Activated T-cell treated with anti-CD3 and anti-CD28 coated beads, Interleukin-2, amount 50 U/mL, for 4 hours (primary cell): Measurements from ENCODE around the gene PPCS. TPM values are rescaled to one million over a fixed set of nuclear protein-coding genes. Genes with fewer than 3 reads are reported as not detected.
A peak's percentile ranks its signal among the peaks of the same experiment; 100 is the strongest.

Experiments used
- ATAC-seq, 2 donors: fragments of 200-7000 bp; cut with Tn5 transposase; one replicate each; pipeline ENCODE4 v1.10.0; 2021
- DNase-seq: peaks from one replicate; pipeline ENCODE4 v3.0.0-alpha.2; 2020
- H3K27me3 Mint-ChIP-seq: one replicate; pipeline ENCODE4 v1.8.0; 2021; ENCODE audit warnings: low read depth, mixed read lengths
- H3K36me3 Mint-ChIP-seq: one replicate; pipeline ENCODE4 v1.8.0; 2022; ENCODE audit warnings: mixed read lengths; ENCODE audit not compliant: insufficient read depth
- H3K4me1 Mint-ChIP-seq: one replicate; pipeline ENCODE4 v1.8.0; 2021; ENCODE audit warnings: low read depth, mixed read lengths
- H3K4me3 Mint-ChIP-seq: one replicate; pipeline ENCODE4 v1.8.0; 2021; ENCODE audit warnings: mild to moderate bottlenecking, moderate library complexity, mixed read lengths
- H3K9me3 Mint-ChIP-seq: one replicate; pipeline ENCODE4 v1.8.0; 2021; ENCODE audit warnings: mixed read lengths
- total RNA-seq, 3 donors: library from RNA; stranded (reverse); gene quantifications; one replicate each; pipeline ENCODE4 v1.2.1, GENCODE V29; 2021

The PPCS gene
- 10 to 100 TPM; 45.4 to 47.5 (median 46.2) TPM for total RNA-seq

GRCh38 chr1:42456010-42456753 lies at the start of gene PPCS, which contains the start of gene ZMYND12:
Gene PPCS, plus strand, starts transcription at chr1:42456543. Its CDS starts 23 bp downstream, at chr1:42456566.
Gene ZMYND12, minus strand, starts transcription at chr1:42456022. Its CDS starts 25 bp downstream, at chr1:42455997.
- DNase-seq (peak; percentile 91), ATAC-seq (peak; percentile 93 to 94)
- Mint-ChIP-seq H3K27me3 (no peaks in the 10 kb centered on the region), H3K4me3 (peak within 1 kb of the TSS; percentile 92), H3K4me1 (peaks cover 43% of the 10 kb centered on the region), H3K9me3 (no peaks in the 10 kb centered on the region), H3K36me3 (peaks cover 26% of the 10 kb centered on the region)

- no peak for ATAC-seq
- no peak for DNase-seq
- Mint-ChIP-seq H3K4me3 (no peak overlapping the region), H3K4me1 (no peaks in the 10 kb centered on the region), H3K9me3 (no peaks in the 10 kb centered on the region), H3K27me3 (peaks cover 1% of the 10 kb centered on the region), H3K36me3 (no peaks in the 10 kb centered on the region)
Observed at GRCh38 chr1:42414551-42415496, 41.5 kb upstream of the PPCS start.

- no peak for ATAC-seq
- Mint-ChIP-seq H3K4me3 (no peak overlapping the region), H3K27me3 (peaks cover 4% of the 10 kb centered on the region), H3K4me1 (no peaks in the 10 kb centered on the region), H3K9me3 (no peaks in the 10 kb centered on the region), H3K36me3 (no peaks in the 10 kb centered on the region)
- DNase-seq, result no peak
Observed at GRCh38 chr1:42417166-42417565, 39.2 kb upstream of the PPCS start.

- Mint-ChIP-seq H3K36me3 (no peaks in the 10 kb centered on the region), H3K4me3 (no peak overlapping the region), H3K27me3 (peaks cover 4% of the 10 kb centered on the region), H3K9me3 (no peaks in the 10 kb centered on the region), H3K4me1 (no peaks in the 10 kb centered on the region)
- DNase-seq (no peak), ATAC-seq (no peak)
Observed at GRCh38 chr1:42418516-42418915, 37.8 kb upstream of the PPCS start.

GRCh38 chr1:42419126-42419821 lies 37.1 kb upstream of the PPCS start:
- H3K36me3 Mint-ChIP-seq, result no peaks in the 10 kb centered on the region
- peaks cover 4% of the 10 kb centered on the region for H3K27me3 Mint-ChIP-seq
- H3K4me3 Mint-ChIP-seq, result no peak overlapping the region
- no peaks in the 10 kb centered on the region for H3K9me3 Mint-ChIP-seq
- ATAC-seq (no peak), DNase-seq (no peak)
- no peaks in the 10 kb centered on the region for H3K4me1 Mint-ChIP-seq

- DNase-seq, result no peak
- Mint-ChIP-seq H3K4me1 (no peaks in the 10 kb centered on the region), H3K36me3 (no peaks in the 10 kb centered on the region)
Observed at GRCh38 chr1:42420121-42420520, 36.2 kb upstream of the PPCS start.

GRCh38 chr1:42420911-42421585 lies 35.3 kb upstream of the PPCS start:
- ATAC-seq (no peak), DNase-seq (no peak)
- Mint-ChIP-seq H3K9me3 (no peaks in the 10 kb centered on the region), H3K4me1 (no peaks in the 10 kb centered on the region), H3K36me3 (no peaks in the 10 kb centered on the region), H3K4me3 (no peak overlapping the region), H3K27me3 (peaks cover 11% of the 10 kb centered on the region)

More at GRCh38 chr1:42420121-42420520, 36.2 kb upstream of the PPCS start:
- H3K9me3 Mint-ChIP-seq, result no peaks in the 10 kb centered on the region
- peaks cover 8% of the 10 kb centered on the region for H3K27me3 Mint-ChIP-seq
- H3K4me3 Mint-ChIP-seq, result no peak overlapping the region
- no peak for ATAC-seq

GRCh38 chr1:42422737-42423136 lies 33.6 kb upstream of the PPCS start:
- no peak for ATAC-seq
- Mint-ChIP-seq H3K36me3 (no peaks in the 10 kb centered on the region), H3K27me3 (peaks cover 11% of the 10 kb centered on the region), H3K4me3 (no peak overlapping the region), H3K4me1 (no peaks in the 10 kb centered on the region), H3K9me3 (no peaks in the 10 kb centered on the region)
- DNase-seq, result no peak

- no peak for ATAC-seq
- Mint-ChIP-seq H3K4me1 (no peaks in the 10 kb centered on the region), H3K27me3 (peaks cover 11% of the 10 kb centered on the region), H3K4me3 (no peak overlapping the region), H3K9me3 (no peaks in the 10 kb centered on the region), H3K36me3 (no peaks in the 10 kb centered on the region)
- no peak for DNase-seq
Observed at GRCh38 chr1:42423681-42424080, 32.7 kb upstream of the PPCS start.

GRCh38 chr1:42424201-42424600 lies 32.1 kb upstream of the PPCS start:
- ATAC-seq, result no peak
- H3K4me3 Mint-ChIP-seq, result no peak overlapping the region
- no peaks in the 10 kb centered on the region for H3K36me3 Mint-ChIP-seq
- no peaks in the 10 kb centered on the region for H3K9me3 Mint-ChIP-seq
- peaks cover 11% of the 10 kb centered on the region for H3K27me3 Mint-ChIP-seq
- no peak for DNase-seq
- no peaks in the 10 kb centered on the region for H3K4me1 Mint-ChIP-seq

- no peaks in the 10 kb centered on the region for H3K4me1 Mint-ChIP-seq
- no peak for DNase-seq
- H3K27me3 Mint-ChIP-seq, result peaks cover 8% of the 10 kb centered on the region
- H3K9me3 Mint-ChIP-seq, result no peaks in the 10 kb centered on the region
- ATAC-seq, result no peak
- no peak overlapping the region for H3K4me3 Mint-ChIP-seq
- no peaks in the 10 kb centered on the region for H3K36me3 Mint-ChIP-seq
Observed at GRCh38 chr1:42427240-42427639, 29.1 kb upstream of the PPCS start.

- no peak for ATAC-seq
Observed at GRCh38 chr1:42429603-42430002, 26.7 kb upstream of the PPCS start.

GRCh38 chr1:42430286-42431135 lies 25.8 kb upstream of the PPCS start:
- no peak overlapping the region for H3K4me3 Mint-ChIP-seq
- no peak for ATAC-seq
- no peaks in the 10 kb centered on the region for H3K9me3 Mint-ChIP-seq
- no peaks in the 10 kb centered on the region for H3K4me1 Mint-ChIP-seq
- peaks cover 2% of the 10 kb centered on the region for H3K27me3 Mint-ChIP-seq
- no peaks in the 10 kb centered on the region for H3K36me3 Mint-ChIP-seq
- DNase-seq, result no peak

More at GRCh38 chr1:42429603-42430002, 26.7 kb upstream of the PPCS start:
- Mint-ChIP-seq H3K9me3 (no peaks in the 10 kb centered on the region), H3K36me3 (no peaks in the 10 kb centered on the region), H3K27me3 (peaks cover 8% of the 10 kb centered on the region), H3K4me1 (no peaks in the 10 kb centered on the region), H3K4me3 (no peak overlapping the region)
- DNase-seq, result no peak
